ENCODE measurements around the gene GLT8D1. TPM values are rescaled to one million over a fixed set of nuclear protein-coding genes. Genes with fewer than 3 reads are reported as not detected.

The GLT8D1 gene
- total RNA-seq, 1 experiment from 2014 or later, result 42.1 TPM

GRCh38 chr3:52670621-52671521 is 34.7 kb downstream of the GLT8D1 start:
- Histone ChIP-seq H3K9me3 (ENCODE audit: control insufficient read depth in 1 of 2, insufficient read depth in 1 of 2, low read depth in 1 of 2, low read length in 2 of 2) (no peaks in the 10 kb centered on the region), H2AFZ (ENCODE audit: low read depth, low read length, poor library complexity, severe bottlenecking) (no peak overlapping the region), H4K20me1 (ENCODE audit: insufficient read depth) (peaks cover 3% of the 10 kb centered on the region; the same call in 1 of the 2 replicates), H3K36me3 (ENCODE audit: control insufficient read depth in 1 of 2, insufficient read depth in 2 of 2, low read length in 2 of 2) (peaks cover 9 to 12% of the 10 kb centered on the region in 2 experiments; a peak in 3 of 4 replicates), H3K4me3 (replicated peaks in 1 of 2; ENCODE audit: low read depth in 1 of 2, low read length in 2 of 2) (peak overlapping the region in 1 of 2 experiments; percentile 28; a peak in 2 of 4 replicates), H3K4me2 (ENCODE audit: low read length) (peak overlapping the region; percentile 67), H3K27me3 (ENCODE audit: insufficient read depth, low read length) (no peaks in the 10 kb centered on the region), H3K27ac (ENCODE audit: low read depth, low read length) (peak overlapping the region; percentile 81), H3K9me2 (ENCODE audit: insufficient read depth) (no peaks in the 10 kb centered on the region), H3K9ac (ENCODE audit: low read length) (peak overlapping the region; percentile 53), H3K79me2 (ENCODE audit: insufficient read depth, low read length) (peaks cover 17% of the 10 kb centered on the region), H3K4me1 (ENCODE audit: control insufficient read depth in 1 of 2, insufficient read depth in 2 of 2, low read length in 2 of 2) (peaks cover 24 to 31% of the 10 kb centered on the region in 2 experiments)
- ATAC-seq (peak; percentile 96), DNase-seq (ENCODE audit: low read depth, low spot score) (peak; percentile 96)
- intact Hi-C loops (cut with micrococcal nuclease), result no loop called here
- ChIA-PET CTCF (no interaction called here), POLR2A (interaction anchor here (0.9 kb wide), 1 partner anchor 135 kb away, joined by 5 read pairs; the partner anchor contains the start of gene UQCC5), RAD21 (ENCODE audit: low non-redundant PET in 1 of 2, low total read pairs in 2 of 2, uncharacterized antibody in 2 of 2, unreplicated experiment in 2 of 2) (no interaction called here)
- BruUV-seq (replicated peaks), result no TSS peak
- TF ChIP-seq EZH2phosphoT487 (IDR thresholded peaks at IDR 0.05; ENCODE audit: borderline replicate concordance), result no peak
- no peak for TF ChIP-seq ZNF274 (IDR thresholded peaks at IDR 0.05; ENCODE audit: low read depth, low read length)
- TF ChIP-seq SRF (IDR thresholded peaks at IDR 0.05; ENCODE audit: low read depth), result peak; percentile 71
- no peak for TF ChIP-seq TCF7L2 (IDR thresholded peaks at IDR 0.05; ENCODE audit: borderline replicate concordance, extremely low read depth, insufficient read depth, insufficient read length)
- peak; percentile 64 for TF ChIP-seq MAX (IDR thresholded peaks at IDR 0.05)
- peak; percentile 59 for TF ChIP-seq SIN3A (IDR thresholded peaks at IDR 0.05; ENCODE audit: low read depth)
- peak; percentile 94 for TF ChIP-seq CBX3 (IDR thresholded peaks at IDR 0.05; ENCODE audit: low read depth)
- peak; percentile 91 for TF ChIP-seq SP1 (IDR thresholded peaks at IDR 0.05; ENCODE audit: low read depth)
- no peak for TF ChIP-seq ELF1 (IDR thresholded peaks at IDR 0.05; ENCODE audit: borderline replicate concordance, low read depth)
- no peak for TF ChIP-seq CTCF (IDR thresholded peaks at IDR 0.05 in 2 of 3, conservative IDR thresholded peaks at IDR 0.05 in 1 of 3; ENCODE audit: borderline replicate concordance in 1 of 3, insufficient read depth in 1 of 3, low read depth in 2 of 3, low read length in 2 of 3)
- TF ChIP-seq ZFX (IDR thresholded peaks at IDR 0.05), result no peak
- TF ChIP-seq FOSL1 (IDR thresholded peaks at IDR 0.05; ENCODE audit: low read depth), result peak; percentile 97
- TF ChIP-seq POLR2AphosphoS5 (IDR thresholded peaks at IDR 0.05; ENCODE audit: low read depth, low read length), result peak; percentile 46; the same call in 1 of the 2 replicates
- peak; percentile 21; the same call in 1 of the 2 replicates for TF ChIP-seq RAD21 (IDR thresholded peaks at IDR 0.05; ENCODE audit: low read depth)
- peak; percentile 97 for TF ChIP-seq JUND (IDR thresholded peaks at IDR 0.05)
- no peak for TF ChIP-seq YY1 (IDR thresholded peaks at IDR 0.05; ENCODE audit: extremely low read depth, insufficient replicate concordance, low read depth, low read length)
- TF ChIP-seq CEBPB (IDR thresholded peaks at IDR 0.05; ENCODE audit: low read depth), result peak; percentile 96
- no peak for TF ChIP-seq POLR2A (IDR thresholded peaks at IDR 0.05; ENCODE audit: borderline replicate concordance, extremely low read depth, insufficient read depth, insufficient read length)
- TF ChIP-seq ATF3 (IDR thresholded peaks at IDR 0.05), result no peak
- TF ChIP-seq REST (IDR thresholded peaks at IDR 0.05; ENCODE audit: low read depth), result no peak
